ENCODE data around the gene AGAP1.
"Not testable (repeated sequence)": the region's sequence is repeated elsewhere in the genome, so short reads cannot be mapped to it uniquely, and the experiment has no call there.

The AGAP1 gene

DNA sequence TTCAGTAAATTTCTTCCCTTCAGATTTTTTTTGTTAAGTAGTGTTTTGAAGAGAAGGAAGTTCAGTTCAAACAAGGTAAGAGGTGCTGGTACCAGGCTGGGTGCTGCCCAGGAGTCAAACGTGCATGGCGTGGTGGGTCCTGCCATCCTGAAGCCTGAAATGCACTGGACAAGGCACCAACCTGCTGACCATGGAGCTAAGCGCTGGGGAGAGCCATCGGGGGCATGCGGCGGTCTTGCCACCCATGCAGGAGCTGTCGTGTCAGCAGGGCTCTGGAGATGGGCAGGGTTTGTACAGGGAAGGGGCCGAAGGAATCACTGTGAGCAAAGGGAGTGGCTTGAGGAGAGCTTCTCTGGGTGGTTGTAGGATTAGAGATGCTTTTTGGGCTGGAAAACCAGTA lies 547.8 kb downstream of the AGAP1 start:
- no peak for DNase-seq (ENCODE audit: low read depth)

DNA sequence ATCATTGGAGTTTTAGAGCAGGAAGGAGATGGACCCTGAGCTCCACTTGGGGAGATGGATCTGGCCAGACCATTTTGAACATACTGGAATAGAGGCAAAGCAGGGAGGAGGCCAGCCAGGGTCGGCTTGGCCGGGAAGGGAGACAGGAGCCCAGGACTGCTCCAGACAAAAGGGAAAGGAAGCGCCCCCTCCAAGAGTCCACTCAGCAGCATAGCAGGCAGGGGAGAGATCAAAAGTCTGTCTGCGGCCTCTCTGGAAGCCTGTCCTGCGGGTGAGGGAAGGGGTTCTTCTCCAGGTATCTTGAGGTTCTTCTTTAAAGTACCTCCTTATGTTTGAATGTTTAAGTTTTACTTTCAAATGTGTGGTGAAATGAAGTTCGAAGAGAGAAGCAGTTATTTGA lies 548.2 kb downstream of the AGAP1 start:
- no peak for DNase-seq (ENCODE audit: low read depth)

GRCh38 chr2:236044191-236044590 lies 550.3 kb downstream of the AGAP1 start:
- DNase-seq (ENCODE audit: low read depth), result no peak

GRCh38 chr2:236045251-236046235 lies 551.7 kb downstream of the AGAP1 start:
- no peak for DNase-seq (ENCODE audit: low read depth)

- no peak for DNase-seq (ENCODE audit: low read depth)
Measured at GRCh38 chr2:236046715-236047114, 552.9 kb downstream of the AGAP1 start.

DNA sequence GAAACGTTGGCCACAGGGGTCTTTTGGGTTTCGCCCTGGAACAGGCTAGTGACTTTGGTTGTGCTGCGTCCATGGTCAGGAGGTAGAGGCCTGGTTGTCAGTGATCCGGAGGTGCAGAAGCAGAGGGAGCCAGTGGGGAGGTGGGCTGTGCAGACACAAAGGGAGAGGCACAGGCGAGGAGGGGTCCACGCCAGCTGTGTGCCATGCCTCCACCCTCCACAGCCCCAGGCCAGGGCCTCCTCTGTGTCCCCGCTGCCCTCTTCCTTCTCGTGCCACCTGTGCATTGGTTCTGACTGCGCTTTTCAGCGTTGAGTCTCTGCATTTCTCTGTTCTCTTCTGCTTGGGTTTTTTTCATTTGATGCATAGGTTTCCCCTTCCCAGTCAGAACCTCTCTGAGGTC lies 553.3 kb downstream of the AGAP1 start:
- DNase-seq (ENCODE audit: low read depth), result no peak

DNA sequence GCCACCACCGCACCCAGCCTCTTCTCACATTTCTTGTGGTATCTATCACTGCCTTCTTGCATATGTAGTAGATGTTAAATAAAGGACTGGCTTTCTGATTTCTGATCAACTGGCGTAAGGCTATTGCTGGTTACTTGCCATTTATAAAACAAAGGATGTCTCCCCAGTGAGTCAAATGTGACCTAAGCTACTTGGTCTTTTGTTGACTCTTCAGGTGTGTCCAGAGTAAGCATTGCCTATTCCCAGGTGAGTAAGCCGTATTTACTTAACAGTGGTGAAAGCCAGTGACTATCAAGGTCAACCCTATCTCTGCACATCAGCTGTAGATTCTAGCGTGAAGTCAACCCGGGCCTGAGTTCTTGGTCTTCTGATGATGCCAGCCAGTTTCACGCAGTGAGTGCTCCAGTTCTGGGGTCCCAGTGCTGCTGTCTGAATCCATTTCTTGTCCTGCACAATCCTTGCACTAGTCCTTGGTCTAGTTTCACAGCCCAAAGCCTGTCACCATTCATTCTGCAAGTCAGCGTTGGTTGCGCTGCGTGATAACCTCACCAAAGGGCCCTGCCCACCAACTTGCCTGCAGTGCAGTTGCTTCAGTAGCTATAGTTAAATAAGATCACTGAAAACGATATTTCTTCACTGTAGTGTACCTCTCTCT lies 554.2 kb downstream of the AGAP1 start:
- no peak for DNase-seq (ENCODE audit: low read depth)

DNA sequence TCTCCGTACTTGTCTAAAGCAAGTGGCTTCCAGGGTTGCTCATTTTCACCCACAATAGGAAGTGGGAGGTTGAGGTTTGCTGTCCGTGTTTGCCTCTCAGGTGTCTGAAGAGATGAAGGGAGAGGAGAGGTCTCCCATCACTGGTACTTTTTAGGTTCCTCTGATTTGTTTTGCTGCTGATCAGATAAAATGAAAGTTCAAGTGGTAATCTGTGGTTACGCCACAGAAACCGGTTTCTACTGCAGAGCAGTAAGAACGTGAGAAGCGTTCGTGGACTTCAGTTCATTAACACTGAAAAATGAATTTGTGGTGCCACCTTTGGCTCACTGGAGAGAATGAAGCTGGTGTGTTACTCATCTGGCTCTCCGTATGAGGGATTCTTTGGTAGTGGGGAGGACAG lies 556.1 kb downstream of the AGAP1 start:
- DNase-seq (ENCODE audit: low read depth), result no peak

DNA sequence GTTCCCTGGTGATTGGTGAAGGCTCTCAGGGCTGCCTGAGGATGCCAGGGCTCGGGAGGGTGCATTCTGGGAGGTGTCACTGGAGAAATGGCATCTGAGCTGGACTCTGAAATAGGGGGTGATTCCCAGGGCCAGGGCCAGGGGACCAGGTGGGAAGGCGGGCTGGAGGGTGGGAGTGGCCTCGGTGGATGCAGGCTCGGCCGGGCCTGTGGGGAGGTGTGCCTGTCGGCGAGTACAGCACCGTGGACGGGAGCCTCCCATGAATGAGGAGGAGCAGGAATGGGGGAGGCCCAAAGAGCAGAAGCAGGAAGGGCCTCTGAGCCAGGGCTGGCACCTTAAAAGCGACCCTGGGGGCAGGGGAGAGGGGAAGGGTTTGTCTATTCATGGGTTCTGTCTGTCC lies 557.5 kb downstream of the AGAP1 start:
- no peak for DNase-seq (ENCODE audit: low read depth)

DNA sequence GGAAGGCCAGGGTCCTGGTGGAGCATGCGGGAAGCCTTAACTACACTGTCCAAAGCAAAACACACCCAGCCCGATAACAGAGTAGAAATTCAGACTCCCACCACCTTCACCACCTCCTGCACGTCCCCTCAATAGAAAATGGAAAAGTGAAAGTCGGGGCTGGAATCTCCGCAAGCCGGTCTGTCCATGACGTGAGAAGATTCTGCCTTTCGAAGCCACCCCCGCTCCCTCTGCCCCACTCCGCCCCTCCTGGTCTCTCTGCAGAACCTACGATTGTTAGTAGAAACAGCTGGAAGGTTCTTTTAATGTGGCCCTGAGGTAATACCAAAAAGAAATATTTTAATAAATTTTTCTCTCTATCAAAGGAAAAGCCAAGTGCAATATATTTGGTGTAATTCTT lies 558.0 kb downstream of the AGAP1 start:
- DNase-seq (ENCODE audit: low read depth), result no peak

- no peak for DNase-seq (ENCODE audit: low read depth)
Measured at GRCh38 chr2:236052206-236052605, 558.4 kb downstream of the AGAP1 start.

DNA sequence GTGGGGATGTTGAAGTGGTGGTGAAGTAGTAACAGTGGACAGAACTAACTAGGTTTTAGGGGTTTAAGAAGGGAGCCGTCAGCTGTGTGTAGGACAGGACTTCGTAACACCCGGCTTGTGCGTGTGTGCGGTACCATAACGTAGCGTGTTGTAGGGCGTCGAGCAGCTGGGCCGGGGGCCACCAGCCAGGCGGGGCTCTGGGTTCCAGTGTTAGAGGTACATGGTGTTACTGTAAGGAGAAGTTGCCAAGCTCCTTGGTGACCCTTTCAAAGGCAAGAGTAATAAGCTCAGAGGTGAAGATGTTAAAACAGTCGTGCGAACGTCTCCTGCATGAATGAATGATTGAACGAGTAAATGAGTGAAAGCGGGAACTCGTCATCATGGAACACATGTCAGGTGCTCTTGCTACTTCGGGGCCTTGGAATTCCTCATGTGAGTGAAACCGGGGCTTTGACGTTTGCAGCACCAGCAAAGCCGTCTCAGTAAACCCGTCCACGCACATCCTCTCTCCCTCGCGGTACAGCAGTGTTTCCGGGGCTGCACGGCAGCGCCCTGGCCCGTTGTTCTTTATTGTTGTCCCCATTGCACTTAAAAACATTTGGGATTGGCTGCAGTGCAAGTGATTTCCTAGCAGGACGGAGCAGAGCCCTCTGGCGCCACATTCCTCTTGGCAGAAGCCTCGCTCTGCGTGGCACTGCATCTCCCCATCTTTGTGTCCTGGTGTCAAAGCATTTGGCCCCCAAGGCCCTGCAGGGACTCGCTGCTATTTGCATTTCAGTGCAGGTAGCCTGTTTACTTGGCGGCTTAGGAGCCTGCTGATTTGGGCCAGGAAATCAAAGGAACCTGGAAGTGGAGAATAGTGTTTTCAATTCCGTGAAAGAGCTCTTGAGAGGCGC lies 559.3 kb downstream of the AGAP1 start:
- no peak for DNase-seq (ENCODE audit: low read depth)

GRCh38 chr2:236054125-236054524 lies 560.3 kb downstream of the AGAP1 start:
- no peak for DNase-seq (ENCODE audit: low read depth)

- DNase-seq (ENCODE audit: low read depth), result no peak
Measured at GRCh38 chr2:236054621-236055305, 560.9 kb downstream of the AGAP1 start.

GRCh38 chr2:236055471-236055870 lies 561.6 kb downstream of the AGAP1 start:
- DNase-seq (ENCODE audit: low read depth), result no peak

DNA sequence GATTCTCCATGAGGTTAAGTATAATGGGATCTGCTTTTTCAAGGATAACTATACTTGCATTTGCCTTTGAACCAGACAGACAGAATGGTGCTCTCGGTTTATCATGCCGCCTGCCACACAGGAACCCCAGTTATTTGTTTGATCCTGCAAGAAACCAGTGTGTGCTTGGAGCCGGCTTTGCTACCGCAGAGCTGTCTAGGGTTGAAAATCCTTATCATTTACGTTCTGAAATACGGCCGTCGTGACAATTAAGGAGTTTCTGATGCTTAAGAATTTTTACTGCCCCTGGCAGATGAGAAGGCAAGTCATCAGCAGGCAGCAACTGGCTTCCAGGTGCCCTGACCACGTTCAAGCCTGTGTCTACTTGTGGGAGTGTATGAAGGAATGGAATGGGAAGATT lies 562.3 kb downstream of the AGAP1 start:
- no peak for DNase-seq (ENCODE audit: low read depth)

DNA sequence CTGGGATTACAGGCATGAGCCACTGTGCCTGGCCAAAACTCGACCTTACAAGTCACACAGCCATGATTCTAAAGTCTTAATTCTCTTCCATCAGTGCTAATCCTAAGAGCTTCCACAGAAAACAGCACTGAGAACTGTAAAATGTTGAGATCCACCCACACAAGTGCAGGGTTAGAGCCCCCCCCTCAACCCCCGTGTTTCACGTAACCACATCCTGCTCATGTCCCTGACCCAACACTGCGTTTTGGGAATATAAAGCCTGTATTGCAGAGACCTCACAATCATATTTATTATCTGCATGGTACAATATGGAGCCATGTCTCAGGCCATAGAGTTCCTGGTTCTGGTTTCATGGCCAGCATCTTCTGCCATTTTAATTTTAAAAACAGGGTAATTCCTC lies 563.5 kb downstream of the AGAP1 start:
- no peak for DNase-seq (ENCODE audit: low read depth)

DNA sequence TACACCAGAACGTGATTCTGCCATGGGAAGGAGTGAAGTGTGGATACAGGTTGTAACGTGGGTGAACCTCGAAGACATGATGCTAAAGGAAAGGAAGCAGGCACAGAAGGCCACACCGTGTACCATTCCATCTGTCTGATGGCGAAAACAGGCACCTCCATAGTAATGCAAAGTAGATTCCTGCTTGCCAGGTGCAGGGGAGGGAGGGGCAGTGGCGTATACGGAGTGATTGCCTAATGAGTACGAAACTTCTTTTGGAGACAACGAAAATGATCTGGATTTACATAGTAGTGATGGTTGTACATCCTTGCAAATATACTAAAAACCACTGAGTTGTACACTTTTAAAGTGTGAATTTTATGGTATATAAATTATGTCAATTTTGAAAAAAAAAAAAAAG lies 567.7 kb downstream of the AGAP1 start:
- no peak for DNase-seq (ENCODE audit: low read depth)

- DNase-seq (ENCODE audit: low read depth), result no peak
Measured at GRCh38 chr2:236061899-236062298, 568.1 kb downstream of the AGAP1 start.

- DNase-seq (ENCODE audit: low read depth), result not testable (repeated sequence)
Measured at GRCh38 chr2:236062806-236063205, 569.0 kb downstream of the AGAP1 start.

DNA sequence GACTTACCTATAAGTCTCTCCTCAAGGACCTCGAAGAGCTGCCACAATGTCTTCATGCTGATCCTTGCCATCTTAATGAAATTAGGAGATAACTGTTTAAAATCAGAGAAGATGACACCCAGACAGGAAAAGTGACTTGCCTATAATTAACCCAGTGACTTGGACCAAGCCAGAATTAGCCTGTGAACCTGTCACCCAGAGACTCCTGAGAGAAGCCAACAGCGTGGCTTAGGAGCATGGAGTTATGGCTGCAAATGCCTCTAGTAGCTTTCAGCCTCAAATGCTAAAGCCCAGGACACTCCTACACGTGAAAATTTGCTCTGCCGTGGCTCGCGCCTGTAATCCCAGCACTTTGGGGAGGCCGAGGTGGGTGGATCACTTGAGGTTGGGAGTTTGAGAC lies 570.2 kb downstream of the AGAP1 start:
- no peak for DNase-seq (ENCODE audit: low read depth)
